GM12892 (cell line): Measurements from ENCODE around the gene PSTPIP1.

Experiments used
- DNase-seq: peaks from one replicate; pipeline ENCODE4 v3.0.0; 2011; ENCODE audit not compliant: insufficient read length
- FAIRE-seq: peaks from 2 replicates; lab custom pipeline; 2011; peaks lifted over from hg19 to GRCh38; lab: Jason Lieb, UNC
- POLR2A ChIP-seq: IDR thresholded peaks from 2 replicates; pipeline ENCODE4 v1.6.1; 2011; ENCODE audit warnings: low read depth, low read length, control low read depth
- POLR2AphosphoS5 ChIP-seq: IDR thresholded peaks from 2 replicates; pipeline ENCODE4 v1.6.1; 2011; ENCODE audit warnings: low read depth, low read length, control low read depth
- TAF1 ChIP-seq: IDR thresholded peaks from 2 replicates; pipeline ENCODE4 v1.6.1; 2011; ENCODE audit warnings: low read depth, mild to moderate bottlenecking, control low read depth, low read length, borderline replicate concordance

Gene PSTPIP1

DNA sequence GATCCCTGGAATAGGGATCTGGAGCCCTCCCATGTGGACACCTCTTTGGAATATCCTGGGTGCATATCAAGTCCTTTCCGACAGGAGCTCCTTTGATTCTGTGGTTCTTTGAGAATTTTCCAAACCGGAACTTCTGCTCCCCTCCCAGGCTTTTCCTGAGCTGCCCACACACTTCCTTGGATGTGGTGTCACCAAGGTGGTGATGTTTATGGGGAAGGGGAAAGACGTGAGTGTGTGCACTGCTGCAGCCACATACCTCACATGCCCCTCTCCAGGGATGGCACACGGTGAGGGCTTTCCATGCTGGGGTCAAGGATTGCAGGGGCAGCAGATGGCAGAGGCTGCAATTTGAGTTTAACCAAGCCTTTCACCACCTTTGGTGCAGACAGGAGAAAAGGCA lies 27.9 kb upstream of the PSTPIP1 start:
- DNase-seq (no peak), FAIRE-seq (no peak)
- TF ChIP-seq POLR2AphosphoS5 (no peak), TAF1 (no peak), POLR2A (no peak)

DNA sequence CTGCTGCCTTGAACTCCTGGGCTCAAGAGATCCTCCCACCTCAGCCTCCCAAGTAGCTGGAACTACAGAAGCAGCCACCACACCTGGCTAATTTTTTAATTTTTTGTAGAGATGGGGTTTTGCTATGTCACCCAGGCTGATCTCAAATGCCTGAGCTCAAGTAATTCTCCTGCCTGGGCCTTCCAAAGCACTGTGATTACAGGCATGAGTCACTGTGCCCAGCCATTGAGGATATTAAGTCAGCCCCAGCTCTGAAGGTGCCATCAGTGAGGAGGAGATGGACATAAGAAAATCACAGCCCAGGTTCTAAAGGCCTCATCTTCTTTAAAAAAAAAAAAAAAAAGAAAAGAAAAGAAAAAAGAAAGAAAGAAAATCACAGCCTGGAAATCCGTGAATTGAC lies 26.6 kb upstream of the PSTPIP1 start:
- TF ChIP-seq POLR2A, result no peak
- no peak for TF ChIP-seq TAF1
- DNase-seq, result no peak
- no peak for FAIRE-seq

DNA sequence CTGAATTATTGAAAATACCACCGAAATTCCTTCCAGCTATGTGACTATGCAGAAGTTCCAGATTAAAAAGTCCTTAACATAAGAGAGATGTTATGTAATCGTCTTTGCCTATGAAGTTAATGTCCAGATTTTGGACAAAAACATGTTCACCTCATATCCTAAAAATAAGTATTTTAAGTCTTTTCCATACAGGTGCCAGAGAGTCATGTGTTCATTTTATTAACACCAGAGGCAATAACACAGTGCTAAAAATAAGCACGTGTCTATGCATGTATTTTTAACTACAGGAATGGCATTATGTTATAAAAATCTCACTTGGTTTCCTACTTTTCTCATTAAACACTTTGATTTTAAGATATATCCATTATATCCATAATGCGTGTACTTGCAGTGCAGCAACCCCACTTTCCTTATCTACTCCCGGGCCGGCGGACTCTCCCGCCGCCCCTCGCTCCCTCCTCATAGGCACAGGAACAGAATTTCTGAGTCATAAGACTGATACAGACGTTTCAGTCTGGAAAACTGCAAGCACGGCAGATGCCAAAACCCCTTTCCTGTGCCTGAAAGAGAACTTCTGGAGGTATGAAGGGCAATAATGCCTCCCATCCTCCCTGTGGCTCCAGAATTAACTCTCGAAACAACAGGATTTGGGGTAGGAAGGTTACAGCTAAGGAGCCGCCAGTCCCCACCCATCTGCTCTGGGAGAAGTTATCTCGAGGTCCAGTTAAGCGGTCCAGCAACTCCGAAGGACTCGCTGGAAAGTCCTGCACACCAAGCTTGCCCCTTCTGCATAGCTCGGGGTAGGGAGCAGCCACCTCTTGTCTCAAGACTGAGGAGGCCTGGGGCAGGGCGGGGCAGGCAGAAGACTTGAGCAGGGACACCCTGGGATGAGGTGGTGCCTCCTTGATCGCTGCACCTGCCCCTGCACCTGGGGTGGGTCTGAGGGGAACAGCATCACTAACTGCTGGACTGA lies 22.3 kb upstream of the PSTPIP1 start:
- DNase-seq, result no peak
- TF ChIP-seq TAF1, result no peak
- TF ChIP-seq POLR2AphosphoS5, result no peak
- no peak for TF ChIP-seq POLR2A
- FAIRE-seq, result no peak

DNA sequence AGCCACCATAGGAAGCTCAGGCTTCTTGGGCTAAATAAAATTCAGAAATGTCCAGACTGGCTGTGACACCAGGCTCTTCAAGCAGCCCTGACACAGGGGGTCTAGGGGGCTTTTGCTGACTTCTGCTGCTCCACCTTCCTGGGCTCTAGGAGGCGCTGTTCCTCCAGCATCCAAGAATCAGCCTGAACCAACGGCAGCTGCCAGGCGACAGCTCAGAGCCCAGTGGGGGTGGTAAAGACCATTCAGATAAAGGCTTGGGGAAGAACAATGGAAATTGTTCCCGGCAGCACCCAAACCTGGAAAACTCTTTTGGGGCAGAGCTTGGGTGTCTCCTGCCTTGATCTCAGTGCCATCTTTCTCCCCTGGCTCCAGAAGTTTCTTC lies 21.6 kb upstream of the PSTPIP1 start:
- FAIRE-seq (peak; percentile 56), DNase-seq (no peak)
- TF ChIP-seq TAF1 (no peak), POLR2AphosphoS5 (no peak), POLR2A (no peak)

DNA sequence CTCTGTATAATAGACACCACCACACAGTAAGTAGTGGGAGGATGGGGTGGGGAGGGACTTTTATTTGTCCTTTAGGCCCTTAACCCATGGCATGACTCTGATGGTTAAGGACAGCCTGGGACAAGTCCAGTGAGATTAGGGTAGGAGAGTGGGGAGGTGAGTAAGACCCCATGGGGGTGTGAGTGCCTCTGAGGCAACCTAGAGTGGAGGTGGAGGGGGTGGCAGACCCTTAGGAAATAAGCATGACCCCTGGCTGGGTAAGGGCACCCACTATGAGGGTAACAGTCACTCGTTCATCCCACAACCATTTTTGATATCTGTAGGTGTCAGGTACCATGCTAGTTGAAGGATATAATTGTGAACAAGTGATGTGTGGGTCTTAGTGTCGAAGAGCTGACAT lies 21.0 kb upstream of the PSTPIP1 start:
- TF ChIP-seq POLR2A, result no peak
- TF ChIP-seq TAF1, result no peak
- no peak for TF ChIP-seq POLR2AphosphoS5
- FAIRE-seq (no peak), DNase-seq (no peak)

DNA sequence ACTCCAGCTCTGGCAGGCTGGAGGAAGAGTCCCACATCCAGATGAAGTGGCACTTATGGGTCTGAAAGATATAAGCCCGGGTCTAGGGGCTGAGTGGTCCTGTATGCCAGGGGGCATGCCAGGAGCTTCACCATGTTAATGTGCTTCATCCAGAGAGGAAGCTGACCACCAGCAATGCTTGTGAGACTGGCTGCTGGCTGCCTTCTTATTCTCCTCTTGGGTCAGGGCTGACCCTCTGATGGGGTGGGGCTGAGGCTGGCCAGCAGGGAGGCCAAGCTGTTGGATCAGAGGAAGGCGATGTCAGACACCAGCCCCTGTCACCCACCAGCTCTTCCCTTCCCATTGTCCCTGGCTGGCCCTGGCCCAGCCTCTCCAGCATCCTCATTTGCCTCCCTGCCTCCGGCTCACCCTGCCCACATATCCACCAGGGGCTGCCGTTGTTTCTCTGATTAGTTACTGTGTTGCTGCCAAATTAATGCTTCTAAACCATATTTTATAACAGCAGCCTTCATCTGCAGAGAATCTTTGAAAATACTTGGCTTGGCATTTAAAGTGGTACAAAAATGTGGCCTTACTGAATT lies 20.4 kb upstream of the PSTPIP1 start:
- DNase-seq (no peak), FAIRE-seq (no peak)
- TF ChIP-seq POLR2AphosphoS5, result no peak
- TF ChIP-seq TAF1, result no peak
- no peak for TF ChIP-seq POLR2A

DNA sequence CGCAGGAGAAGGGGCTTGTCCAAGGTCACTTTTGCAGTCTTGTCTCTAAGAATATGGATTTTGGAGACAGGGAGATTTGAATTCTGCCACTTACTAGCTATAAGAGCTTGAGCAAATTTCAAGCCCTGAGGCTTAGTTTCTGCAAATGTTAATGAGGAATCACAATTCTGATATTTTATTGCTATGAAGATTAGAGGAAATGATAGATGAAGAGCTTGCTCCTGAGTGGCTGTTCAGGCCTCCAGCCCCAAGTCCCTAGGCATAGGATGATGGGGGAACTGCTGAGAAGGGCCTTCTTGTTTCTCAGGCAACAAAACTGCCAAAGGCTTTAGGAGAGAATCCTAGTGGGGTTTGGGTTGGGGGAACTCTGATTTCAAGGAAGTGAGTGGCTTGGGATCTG lies 18.8 kb upstream of the PSTPIP1 start:
- TF ChIP-seq POLR2A (no peak), TAF1 (no peak), POLR2AphosphoS5 (no peak)
- DNase-seq, result no peak
- no peak for FAIRE-seq

DNA sequence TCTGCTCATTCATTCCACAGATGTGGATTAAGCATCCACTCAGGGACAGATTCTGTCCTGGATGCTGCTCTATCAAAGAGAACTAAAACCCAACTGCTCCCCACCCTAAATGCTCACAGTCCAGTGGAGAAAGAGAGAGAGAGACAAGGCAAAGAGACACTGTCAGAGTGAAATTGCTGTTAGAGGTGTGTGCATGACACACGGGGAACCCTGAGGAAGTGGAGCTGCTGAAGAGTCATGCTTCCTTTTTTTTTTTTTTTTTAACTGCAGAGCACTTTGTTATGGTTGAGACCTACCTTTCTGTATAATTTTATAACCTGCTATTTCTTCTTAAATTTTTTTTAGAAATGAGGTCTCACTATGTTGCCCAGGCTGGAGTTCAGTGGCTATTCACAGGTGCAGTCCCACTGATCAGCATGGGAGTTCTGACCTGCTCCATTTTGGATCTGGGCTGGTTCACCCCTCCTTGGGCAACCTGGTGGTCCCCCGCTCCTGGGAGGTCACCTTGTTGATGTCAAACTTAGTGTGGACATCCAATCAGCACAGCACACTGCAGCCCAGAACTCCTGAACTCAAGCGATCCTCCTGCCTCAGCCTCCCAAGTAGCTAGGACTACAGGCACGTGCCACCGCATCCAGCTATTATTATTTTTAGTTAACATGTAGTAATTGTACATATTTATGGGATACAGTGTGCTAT lies 18.2 kb upstream of the PSTPIP1 start:
- DNase-seq (no peak), FAIRE-seq (peak; percentile 21)
- no peak for TF ChIP-seq TAF1
- no peak for TF ChIP-seq POLR2A
- no peak for TF ChIP-seq POLR2AphosphoS5

DNA sequence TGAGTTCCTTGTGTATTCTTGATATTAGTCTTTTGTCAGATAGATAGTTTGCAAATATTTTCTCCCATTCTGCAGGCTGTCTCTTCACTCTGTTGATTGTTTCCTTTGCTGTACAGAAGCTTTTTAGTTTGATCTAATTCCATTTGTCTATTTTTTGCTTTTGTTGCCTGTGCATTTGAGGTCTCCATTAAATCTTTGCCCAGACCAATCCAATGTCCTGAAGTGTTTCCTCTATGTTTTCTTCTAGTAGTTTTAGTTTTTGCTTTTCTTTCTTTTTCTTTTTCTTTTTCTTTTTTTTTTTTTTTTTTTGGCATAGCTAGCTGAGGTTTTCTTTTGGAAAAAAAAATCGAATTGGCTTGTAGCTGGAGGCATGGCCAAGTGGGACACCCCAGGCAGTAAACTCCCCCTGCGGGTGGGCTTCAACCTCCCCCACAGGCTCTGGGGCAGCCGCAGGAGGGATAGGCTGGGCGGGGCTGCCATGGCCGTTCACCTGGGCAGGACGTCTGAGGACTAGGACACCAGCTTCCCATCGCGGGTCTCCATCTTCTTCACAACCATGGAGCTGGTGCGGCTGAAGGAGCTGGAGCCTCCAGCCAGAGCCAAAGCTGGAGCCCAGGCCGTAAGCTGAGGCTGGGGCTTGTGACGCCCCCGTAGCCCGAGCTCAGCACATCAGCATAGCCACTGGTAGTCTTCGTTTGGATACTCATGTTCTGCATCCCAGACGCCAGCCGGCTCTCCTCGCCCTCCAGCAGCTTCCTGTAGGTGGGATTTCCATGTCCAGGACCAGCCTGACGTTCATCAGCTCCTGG lies 16.2 kb upstream of the PSTPIP1 start:
- DNase-seq (no peak), FAIRE-seq (no peak)
- TF ChIP-seq TAF1 (no peak), POLR2AphosphoS5 (no peak), POLR2A (no peak)

DNA sequence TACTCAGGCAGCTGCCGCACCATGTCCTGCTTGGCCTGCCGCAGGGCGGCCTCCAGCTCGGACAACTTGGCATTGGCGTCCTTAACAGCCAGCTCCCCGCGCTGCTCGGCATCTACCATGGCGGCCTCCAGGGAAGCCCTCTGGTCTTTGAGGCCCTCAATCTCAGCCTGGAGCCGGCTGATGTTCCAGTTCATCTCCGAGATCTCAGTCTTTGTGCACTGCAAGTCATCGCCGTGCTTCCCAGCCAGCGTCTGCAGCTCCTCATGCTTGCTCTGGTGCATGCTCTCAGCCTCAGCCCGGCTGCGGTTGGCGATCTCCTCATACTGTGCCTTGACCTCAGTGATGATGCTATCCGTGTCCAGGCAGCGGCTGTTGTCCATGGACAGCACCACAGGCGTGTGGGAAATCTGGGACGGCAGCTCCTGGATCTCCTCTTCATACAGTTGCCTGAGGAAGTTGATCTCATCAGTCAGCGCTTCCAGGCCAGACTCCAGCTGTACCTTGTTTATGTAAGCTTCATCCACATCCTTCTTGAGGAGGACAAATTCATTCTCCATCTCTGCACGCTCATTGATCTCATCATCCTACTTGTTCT lies 15.5 kb upstream of the PSTPIP1 start:
- FAIRE-seq, result no peak
- TF ChIP-seq TAF1 (no peak), POLR2AphosphoS5 (no peak)
- no peak for DNase-seq

DNA sequence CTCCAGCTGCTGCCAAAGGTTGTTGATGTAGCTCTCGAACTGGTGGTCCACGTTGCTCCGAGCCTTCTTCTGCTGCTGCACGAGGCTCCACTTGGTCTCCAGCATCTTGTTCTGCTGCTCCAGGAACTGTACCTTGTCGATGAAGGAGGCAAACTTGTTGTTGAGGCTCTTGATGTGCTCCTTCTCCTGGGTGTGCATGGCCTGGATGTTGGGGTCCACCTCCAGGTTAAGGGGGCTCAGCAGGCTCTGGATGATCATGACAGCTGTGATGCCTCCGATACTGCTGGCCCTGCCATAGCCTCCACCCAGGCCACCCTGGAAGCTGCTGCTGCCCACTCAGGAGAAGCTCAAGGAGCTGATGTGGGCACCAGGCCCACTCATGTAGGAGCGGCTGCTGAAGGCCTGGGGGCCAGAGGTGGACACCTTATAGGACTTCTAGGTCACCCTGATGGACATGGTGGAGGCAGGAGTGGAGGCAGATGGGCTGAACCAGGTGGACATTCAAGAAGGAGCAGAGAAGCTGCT lies 14.9 kb upstream of the PSTPIP1 start:
- DNase-seq (no peak), FAIRE-seq (no peak)
- TF ChIP-seq TAF1, result no peak
- TF ChIP-seq POLR2AphosphoS5, result no peak
- TF ChIP-seq POLR2A, result no peak
